Islet precursor cell (in vitro differentiated cells): ENCODE data around the gene SCRN1.

Source experiments
- DNase-seq: peaks from one replicate; pipeline ENCODE4 v3.0.0-alpha.2; 2018

SCRN1 gene

DNA sequence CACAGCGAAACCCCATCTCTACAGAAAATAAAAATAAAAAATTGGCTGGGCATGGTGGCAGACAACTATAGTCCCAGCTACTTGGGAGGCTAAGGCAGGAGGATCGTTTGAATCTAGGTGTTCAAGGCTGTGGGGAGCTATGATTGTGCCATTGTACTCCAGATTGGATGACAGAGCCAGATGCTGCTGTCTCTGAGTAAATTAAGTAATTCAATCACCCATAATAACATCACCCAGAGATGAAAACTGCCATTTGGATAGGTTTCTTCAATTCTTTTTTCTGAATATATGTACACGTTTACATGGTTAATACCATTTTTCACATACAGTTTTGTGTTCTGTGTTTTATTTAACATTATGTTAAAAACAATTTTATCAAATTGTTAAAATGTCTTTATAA is 104.0 kb downstream of the SCRN1 start:
- no peak for DNase-seq

DNA sequence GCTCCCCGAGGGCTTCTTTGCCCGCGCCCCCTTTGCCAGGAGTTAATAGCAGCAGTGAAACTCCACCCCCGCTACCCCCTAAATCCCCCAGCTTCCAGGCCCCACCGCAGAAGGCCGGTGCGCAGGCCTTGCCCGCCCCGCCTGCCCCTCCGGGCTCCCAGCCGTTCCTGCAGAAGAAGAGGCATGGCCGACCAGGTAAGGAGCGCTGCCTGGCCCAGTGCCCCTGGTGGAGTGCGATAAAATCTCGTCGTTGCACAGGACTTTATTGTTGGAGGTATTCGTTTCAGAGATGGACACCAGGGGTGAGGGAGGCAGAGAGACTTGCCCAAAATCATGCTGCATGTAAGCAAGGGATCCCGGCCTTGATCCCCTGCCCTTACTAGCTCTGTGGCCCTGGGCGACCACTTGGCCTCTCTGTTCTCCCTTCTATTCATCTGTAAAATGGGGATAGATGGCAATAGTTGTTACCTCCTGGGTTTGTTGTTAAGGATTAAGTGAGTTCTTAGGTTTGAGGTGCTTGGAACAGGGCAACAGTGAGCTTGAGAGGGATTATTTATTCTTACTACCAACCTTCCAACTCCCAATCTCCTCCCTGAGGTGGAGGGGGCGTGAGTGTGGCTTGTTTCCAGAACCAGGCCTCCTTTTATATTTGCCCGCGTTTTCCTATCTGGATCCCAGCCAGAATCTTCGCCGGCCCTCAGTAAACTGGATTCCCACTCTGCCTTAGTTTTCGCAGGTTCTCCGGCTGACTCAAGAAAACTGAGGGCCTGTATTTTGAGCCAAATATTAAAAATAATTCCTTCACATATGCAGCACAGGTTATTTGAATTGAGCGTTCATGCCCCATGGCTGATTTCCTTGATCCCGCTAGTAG is 105.0 kb downstream of the SCRN1 start:
- peak; percentile 78 for DNase-seq

DNA sequence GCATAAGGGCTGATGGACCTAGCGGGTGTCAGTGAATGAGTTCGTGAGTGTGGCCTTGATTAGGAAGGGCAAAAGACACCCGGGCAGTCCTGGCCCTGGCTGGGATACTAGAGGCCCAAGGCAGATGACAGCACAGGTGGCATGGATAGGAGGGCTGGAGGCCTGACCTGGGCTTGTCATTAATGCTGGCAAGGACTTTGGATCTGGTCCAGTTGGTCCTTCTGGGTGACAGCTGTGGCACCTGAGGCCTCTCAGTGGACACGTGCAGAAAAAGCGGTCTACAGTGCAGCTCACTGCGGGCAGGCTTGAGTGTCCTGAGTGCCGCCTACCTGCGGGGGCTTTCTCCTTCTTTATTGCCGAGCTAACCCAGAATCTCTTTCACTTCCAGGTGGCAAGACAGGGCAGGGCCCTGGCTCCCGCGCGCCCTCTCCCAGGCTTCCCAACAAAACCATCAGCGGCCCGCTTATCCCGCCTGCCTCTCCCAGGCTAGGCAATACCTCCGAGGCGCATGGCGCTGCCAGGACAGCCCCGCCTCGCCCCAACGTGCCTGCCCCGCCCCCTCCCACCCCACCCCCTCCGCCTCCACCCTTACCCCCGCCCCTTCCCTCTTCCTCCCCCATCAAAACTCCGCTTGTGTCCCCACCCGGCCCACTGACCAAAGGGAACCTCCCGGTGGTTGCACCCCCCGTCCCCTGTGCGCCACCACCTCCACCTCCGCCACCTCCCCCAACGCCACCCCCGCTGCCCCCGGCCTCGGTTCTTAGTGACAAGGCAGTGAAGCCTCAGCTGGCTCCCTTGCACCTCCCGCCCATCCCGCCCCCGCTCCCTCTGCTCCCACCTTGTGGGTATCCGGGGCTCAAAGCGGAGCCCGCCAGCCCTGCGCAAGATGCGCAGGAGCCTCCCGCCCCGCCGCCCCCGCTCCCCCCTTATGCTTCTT is 105.9 kb downstream of the SCRN1 start:
- peak; percentile 59 for DNase-seq

DNA sequence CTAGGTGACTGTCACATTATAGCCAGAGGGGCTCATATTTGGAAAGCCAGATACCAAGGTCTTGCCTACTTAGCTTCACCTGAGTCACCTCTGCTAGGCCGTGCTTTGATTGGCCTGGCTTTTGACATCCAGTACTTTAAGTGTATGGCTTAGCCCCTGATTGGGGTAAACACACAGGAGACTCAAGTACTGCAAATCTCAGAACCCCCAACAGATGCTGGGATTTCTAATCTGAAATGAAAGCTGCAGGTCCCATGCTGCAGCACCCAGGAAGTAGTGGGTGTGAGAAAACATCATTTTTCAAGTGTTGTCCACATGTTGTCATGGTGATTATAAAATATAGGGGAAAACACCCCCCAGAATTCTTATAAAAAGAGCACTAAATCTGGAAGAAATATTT is 107.1 kb downstream of the SCRN1 start:
- no peak for DNase-seq

DNA sequence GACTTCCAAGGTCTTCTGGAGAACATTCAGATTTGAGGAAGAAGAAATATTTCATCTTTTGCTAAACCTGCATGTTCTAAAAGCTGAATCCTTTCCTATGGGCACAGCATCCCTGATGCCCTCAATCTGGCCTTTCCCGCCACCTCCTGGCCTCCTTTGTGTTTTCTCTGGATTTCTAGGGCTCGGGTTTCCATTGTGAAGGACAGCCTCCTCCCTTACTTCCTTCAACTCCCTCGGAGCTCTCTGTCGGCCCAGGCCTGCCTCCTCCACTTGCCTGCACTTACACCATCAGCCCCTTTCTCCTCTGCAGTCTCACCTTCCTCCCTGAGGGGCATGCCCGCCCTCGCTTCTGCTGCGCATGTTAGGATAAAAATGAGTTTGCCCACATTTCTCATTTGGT is 107.9 kb downstream of the SCRN1 start:
- DNase-seq = peak; percentile 58

DNA sequence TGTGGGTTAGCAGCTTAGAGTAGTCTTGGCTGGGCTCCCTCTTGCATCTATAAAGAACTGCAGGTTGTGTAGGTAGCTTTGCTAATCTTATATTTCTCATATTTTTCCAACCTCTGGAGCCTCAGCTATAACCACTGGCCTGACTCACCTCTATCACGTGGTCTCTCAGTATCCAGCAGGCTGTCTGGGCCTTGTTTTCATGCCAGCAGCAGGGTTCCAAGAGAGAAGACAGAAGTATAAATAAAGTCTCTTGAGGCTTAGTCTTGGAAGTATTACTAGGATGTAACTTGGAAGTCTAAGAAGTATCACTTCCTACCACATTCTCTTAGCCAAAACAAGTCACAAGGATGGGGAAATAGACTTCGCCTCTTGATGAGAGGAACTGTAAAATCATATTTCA is 110.0 kb downstream of the SCRN1 start:
- no peak for DNase-seq

DNA sequence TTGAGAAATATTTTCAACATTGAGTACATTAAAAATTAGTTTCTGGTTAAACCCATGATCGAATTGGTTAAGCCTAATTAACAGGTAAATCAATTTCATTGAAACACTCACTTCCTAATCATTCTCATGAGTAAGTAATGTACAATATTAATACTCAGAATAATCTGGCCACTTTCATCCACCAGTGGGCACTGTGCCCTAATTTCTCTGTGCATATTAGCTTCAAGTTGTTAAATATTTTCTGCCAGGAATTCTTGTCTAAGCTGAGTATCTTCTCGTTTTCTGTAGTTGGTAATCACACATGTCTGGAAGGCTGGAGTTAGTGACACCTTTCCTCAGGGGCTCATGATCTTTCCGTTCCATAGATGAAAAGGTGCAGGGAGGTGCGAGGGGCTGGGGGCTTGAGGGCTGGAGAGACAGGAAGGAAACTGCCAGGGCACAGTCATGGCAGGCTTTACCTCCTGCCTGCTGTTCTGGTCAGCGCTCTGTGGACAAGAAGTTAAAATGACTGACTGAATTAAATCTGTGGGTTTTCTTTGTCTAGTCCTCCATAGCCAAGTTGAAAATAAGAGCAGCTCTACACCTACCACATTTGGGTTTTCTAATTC is 111.4 kb downstream of the SCRN1 start:
- no peak for DNase-seq

DNA sequence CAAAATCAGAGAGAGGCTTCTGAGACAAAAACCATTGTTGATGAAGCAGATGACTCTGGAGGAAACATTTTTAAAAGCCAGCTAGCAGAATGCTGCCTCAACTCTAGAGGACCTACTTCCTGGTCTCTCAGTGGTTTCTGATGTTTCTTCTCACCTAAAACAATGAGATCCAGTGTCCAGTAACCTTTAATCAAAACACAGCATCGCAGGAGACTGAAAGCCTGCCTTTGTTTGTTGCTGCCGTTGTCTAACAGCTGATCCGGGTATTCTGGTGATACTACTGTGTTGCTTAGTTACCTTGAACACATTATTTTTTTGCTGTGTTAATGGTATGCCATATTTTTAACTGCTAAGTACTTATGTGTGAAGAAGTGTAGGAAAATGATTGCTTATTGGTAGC is 112.4 kb downstream of the SCRN1 start:
- DNase-seq = no peak

DNA sequence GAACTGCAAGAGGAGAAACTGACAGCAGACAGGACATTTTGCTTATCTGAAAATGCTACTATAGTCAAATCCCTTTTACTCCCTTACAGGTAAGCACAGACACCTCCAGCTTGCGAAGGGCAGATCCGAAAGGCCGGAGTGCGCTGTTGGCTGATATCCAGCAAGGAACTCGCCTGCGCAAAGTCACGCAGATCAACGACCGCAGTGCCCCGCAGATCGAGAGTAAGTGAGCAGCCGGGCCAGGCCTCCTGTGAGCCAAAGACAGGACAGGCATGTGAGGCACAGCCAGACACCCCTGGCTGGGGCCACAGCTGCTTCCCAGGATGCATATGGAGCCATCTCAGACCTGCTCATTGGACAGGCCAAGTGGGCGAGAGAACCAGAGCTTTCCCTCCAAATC is 113.9 kb downstream of the SCRN1 start:
- DNase-seq = no peak

DNA sequence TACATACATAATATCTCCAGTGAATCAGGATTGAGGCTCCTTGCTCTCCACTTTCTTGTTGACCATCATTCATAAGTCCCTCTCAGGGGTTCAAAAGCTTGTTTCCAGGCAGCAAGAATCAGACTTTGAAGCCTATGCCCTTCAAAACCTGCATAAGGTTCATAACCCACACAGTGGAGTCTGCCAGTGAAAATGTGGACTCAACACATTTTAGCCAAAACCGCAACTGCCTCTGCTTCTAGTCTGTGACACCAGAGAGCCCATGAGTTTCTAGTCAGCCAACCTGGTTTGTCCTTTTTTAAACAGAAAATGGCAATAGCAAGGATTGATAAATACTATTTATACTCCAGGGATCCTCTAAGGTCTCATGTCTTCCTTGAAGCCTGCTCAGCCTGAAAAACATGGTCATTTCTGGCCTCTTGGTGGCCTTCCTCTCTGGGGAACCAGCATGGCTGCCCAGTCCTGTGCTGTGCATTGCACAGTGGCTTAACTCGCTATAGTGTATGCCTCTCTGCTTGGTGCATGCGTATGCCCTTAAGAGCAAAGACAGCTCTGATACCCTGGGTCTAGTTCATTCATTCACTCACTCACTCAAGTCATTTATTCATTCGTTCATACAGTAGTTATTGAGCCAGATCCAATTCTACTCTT is 115.8 kb downstream of the SCRN1 start:
- DNase-seq = no peak

DNA sequence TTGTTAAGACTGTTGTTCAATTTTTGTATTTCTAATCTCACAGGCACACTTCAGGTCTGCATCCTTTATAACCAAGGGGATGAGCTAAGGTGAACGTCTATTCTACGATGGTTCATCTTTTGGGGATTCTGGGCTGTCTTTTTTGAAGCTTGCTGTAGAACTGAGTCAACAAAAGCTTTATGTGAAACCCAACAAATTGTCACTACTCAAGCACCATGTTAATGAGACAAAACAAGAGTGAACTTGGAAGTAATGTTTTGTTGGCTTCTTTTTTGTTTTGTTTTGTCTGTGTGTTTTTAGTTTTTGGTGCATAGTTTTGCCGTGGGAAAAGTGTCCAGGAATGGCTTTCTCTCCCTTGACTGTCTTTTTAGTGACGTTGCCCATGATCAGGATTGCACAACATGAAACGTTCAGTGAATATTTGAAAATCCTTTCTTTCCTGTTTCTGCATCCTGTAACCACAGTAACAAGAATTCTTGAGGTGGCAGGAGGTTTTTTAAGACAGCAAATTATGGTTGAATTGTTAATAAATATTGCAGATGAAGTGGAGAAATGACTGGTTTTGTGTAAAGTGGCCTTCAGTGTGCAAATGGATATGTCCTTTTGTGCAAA is 117.7 kb downstream of the SCRN1 start:
- no peak for DNase-seq
